ENCODE measurements around the gene CAMK1D.

DNA sequence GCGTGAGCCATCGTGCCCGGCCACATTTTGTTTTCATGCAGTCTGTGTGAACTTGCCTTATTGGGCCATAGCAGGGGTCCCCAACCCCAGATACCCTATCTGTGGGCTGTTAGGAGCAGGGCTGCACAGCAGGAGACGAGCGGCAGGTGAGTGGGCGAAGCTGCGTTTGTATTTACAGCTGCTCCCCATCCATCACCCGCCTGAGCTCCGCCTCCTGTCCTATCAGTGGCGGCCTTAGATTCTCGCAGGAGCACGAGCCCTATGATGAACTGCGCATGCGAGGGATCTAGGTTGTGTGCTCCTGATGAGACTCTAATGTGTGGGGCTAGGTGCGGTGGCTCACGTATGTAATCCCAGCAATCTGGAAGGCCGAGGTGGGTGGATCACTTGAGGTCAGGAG is 293.9 kb downstream of the CAMK1D start:
- TF ChIP-seq CTCF (IDR thresholded peaks at IDR 0.05): no peak
- TF ChIP-seq POLR2A (IDR thresholded peaks at IDR 0.05): no peak

Data from testis (tissue), 2 donors.